ENCODE data around the gene TRAF3IP3.

GRCh38 chr1:209733409-209734192, 22.3 kb upstream of the TRAF3IP3 start:
- TF ChIP-seq, protein P1, sequence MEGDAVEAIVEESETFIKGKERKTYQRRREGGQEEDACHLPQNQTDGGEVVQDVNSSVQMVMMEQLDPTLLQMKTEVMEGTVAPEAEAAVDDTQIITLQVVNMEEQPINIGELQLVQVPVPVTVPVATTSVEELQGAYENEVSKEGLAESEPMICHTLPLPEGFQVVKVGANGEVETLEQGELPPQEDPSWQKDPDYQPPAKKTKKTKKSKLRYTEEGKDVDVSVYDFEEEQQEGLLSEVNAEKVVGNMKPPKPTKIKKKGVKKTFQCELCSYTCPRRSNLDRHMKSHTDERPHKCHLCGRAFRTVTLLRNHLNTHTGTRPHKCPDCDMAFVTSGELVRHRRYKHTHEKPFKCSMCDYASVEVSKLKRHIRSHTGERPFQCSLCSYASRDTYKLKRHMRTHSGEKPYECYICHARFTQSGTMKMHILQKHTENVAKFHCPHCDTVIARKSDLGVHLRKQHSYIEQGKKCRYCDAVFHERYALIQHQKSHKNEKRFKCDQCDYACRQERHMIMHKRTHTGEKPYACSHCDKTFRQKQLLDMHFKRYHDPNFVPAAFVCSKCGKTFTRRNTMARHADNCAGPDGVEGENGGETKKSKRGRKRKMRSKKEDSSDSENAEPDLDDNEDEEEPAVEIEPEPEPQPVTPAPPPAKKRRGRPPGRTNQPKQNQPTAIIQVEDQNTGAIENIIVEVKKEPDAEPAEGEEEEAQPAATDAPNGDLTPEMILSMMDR (IDR thresholded peaks at IDR 0.05; ENCODE audit: low read length) = no peak
- no peak for TF ChIP-seq EZH2 (optimal IDR thresholded peaks at IDR 0.05; ENCODE audit: low read depth, low read length)
